HepG2 (cell line): ENCODE results near the gene ZCCHC24. TPM values are rescaled to one million over a fixed set of nuclear protein-coding genes. Genes with fewer than 3 reads are reported as not detected.

Source experiments
- FOSL2 ChIP-seq: sonication (generic); formaldehyde crosslinking; IDR thresholded peaks from 2 replicates; pipeline ENCODE4 v1.4.0; 2020; ENCODE audit warnings: missing genetic modification reagents
- GZF1 ChIP-seq: sonication (generic); formaldehyde crosslinking; IDR thresholded peaks from 2 replicates; pipeline ENCODE4 v1.5.1; 2020; ENCODE audit warnings: mild to moderate bottlenecking, missing genetic modification reagents
- HMG20A ChIP-seq: IDR thresholded peaks from 2 replicates; pipeline ENCODE4 v1.6.1; 2016; ENCODE audit warnings: borderline replicate concordance
- HMGXB4 ChIP-seq, 2 experiments: sonication (generic) in 1 of 2; formaldehyde crosslinking in 1 of 2; IDR thresholded peaks; 2 replicates each; pipeline versions ENCODE4 v1.4.0 to v1.6.1; 2018 to 2020; ENCODE audit warnings: missing genetic modification reagents in 2 of 2, borderline replicate concordance in 1 of 2, low read depth in 1 of 2, mild to moderate bottlenecking in 1 of 2, missing biosample characterization in 1 of 2
- HNRNPLL ChIP-seq: fragments of 200-400 bp; formaldehyde crosslinking; IDR thresholded peaks from 2 replicates; pipeline ENCODE4 v1.6.1; 2017; ENCODE audit warnings: mild to moderate bottlenecking, low read depth, low read length; ENCODE audit not compliant: poor library complexity, severe bottlenecking
- HOXA5 ChIP-seq: sonication (generic); formaldehyde crosslinking; IDR thresholded peaks from 2 replicates; pipeline ENCODE4 v1.4.0; 2020; ENCODE audit warnings: missing genetic modification reagents
- KLF13 ChIP-seq: sonication (generic); formaldehyde crosslinking; IDR thresholded peaks from 2 replicates; pipeline ENCODE4 v1.4.0; 2020; ENCODE audit warnings: mild to moderate bottlenecking, missing genetic modification reagents
- MEIS2 ChIP-seq: sonication (generic); formaldehyde crosslinking; IDR thresholded peaks from 2 replicates; pipeline ENCODE4 v1.9.0; 2021; ENCODE audit warnings: mild to moderate bottlenecking, missing genetic modification reagents
- NAIF1 ChIP-seq: sonication (generic); formaldehyde crosslinking; IDR thresholded peaks from 2 replicates; pipeline ENCODE4 v1.5.0; 2020; ENCODE audit warnings: mild to moderate bottlenecking, missing genetic modification reagents, borderline replicate concordance
- NCOA1 ChIP-seq: sonication (generic); formaldehyde crosslinking; IDR thresholded peaks from 2 replicates; pipeline ENCODE4 v1.9.0; 2021; ENCODE audit warnings: missing genetic modification reagents
- NFKBIZ ChIP-seq: IDR thresholded peaks from 2 replicates; pipeline ENCODE4 v1.6.1; 2018; ENCODE audit warnings: missing genetic modification reagents, missing compliant biosample characterization
- NKX3-1 ChIP-seq: sonication (generic); formaldehyde crosslinking; IDR thresholded peaks from 2 replicates; pipeline ENCODE4 v1.5.0; 2020; ENCODE audit warnings: missing genetic modification reagents
- PITX1 ChIP-seq: sonication (generic); formaldehyde crosslinking; IDR thresholded peaks from 2 replicates; pipeline ENCODE4 v1.5.1; 2020; ENCODE audit warnings: mild to moderate bottlenecking, missing genetic modification reagents
- SETDB1 ChIP-seq: sonication (generic); formaldehyde crosslinking; IDR thresholded peaks from 2 replicates; pipeline ENCODE4 v1.5.1; 2020; ENCODE audit warnings: missing genetic modification reagents, mild to moderate bottlenecking, borderline replicate concordance
- ZBTB10 ChIP-seq: sonication (generic); formaldehyde crosslinking; IDR thresholded peaks from 2 replicates; pipeline ENCODE4 v1.4.0; 2020; ENCODE audit warnings: missing genetic modification reagents, borderline replicate concordance
- ZKSCAN8 ChIP-seq: IDR thresholded peaks from 2 replicates; pipeline ENCODE4 v1.6.1; 2016; ENCODE audit warnings: borderline replicate concordance, missing genetic modification reagents, missing compliant biosample characterization
- ZNF10 ChIP-seq: sonication (generic); formaldehyde crosslinking; IDR thresholded peaks from 2 replicates; pipeline ENCODE4 v1.4.0; 2020; ENCODE audit warnings: mild to moderate bottlenecking, low read depth, missing genetic modification reagents, borderline replicate concordance
- ZNF207 ChIP-seq: fragments of 450-650 bp; IDR thresholded peaks from 2 replicates; pipeline ENCODE4 v1.6.1; 2016; ENCODE audit warnings: antibody characterized with exemption, borderline replicate concordance
- ZNF264 ChIP-seq: sonication (generic); formaldehyde crosslinking; IDR thresholded peaks from 2 replicates; pipeline ENCODE4 v1.4.0; 2020; ENCODE audit warnings: missing genetic modification reagents
- ZNF326 ChIP-seq: sonication (generic); formaldehyde crosslinking; IDR thresholded peaks from 2 replicates; pipeline ENCODE4 v1.4.0; 2020; ENCODE audit warnings: missing genetic modification reagents, borderline replicate concordance
- ZNF33A ChIP-seq: sonication (generic); formaldehyde crosslinking; IDR thresholded peaks from 2 replicates; pipeline ENCODE4 v1.5.1; 2020; ENCODE audit warnings: missing genetic modification reagents, mild to moderate bottlenecking, moderate library complexity, borderline replicate concordance
- ZNF510 ChIP-seq: sonication (generic); formaldehyde crosslinking; IDR thresholded peaks from 2 replicates; pipeline ENCODE4 v1.4.0; 2020; ENCODE audit warnings: low read depth, mild to moderate bottlenecking, missing genetic modification reagents
- ZNF567 ChIP-seq: sonication (generic); formaldehyde crosslinking; IDR thresholded peaks from 2 replicates; pipeline ENCODE4 v1.8.1; 2023; ENCODE audit warnings: mild to moderate bottlenecking, missing genetic modification reagents, borderline replicate concordance
- ZNF577 ChIP-seq: sonication (generic); formaldehyde crosslinking; IDR thresholded peaks from 2 replicates; pipeline ENCODE4 v1.4.0; 2020; ENCODE audit warnings: mild to moderate bottlenecking, low read depth, missing genetic modification reagents, borderline replicate concordance
- ZSCAN31 ChIP-seq: sonication (generic); formaldehyde crosslinking; IDR thresholded peaks from 2 replicates; pipeline ENCODE4 v1.5.0; 2020; ENCODE audit warnings: low read depth, mild to moderate bottlenecking, missing genetic modification reagents
- polyA plus RNA-seq, 8 experiments: library from polyadenylated mRNA; depleted of rRNA in 3 of 8; stranded (reverse) in 7 of 8; unstranded in 1 of 8; fragments of >200 nt; fragmentation: Illumina TruSeq in 4 of 8; extraction: Trizol in 4 of 8; gene quantifications; 2 replicates each; pipeline versions ENCODE4 v1.2.1 to v1.2.3, GENCODE V29; 2011 to 2016; ENCODE audit warnings: low read depth in 4 of 8, missing spikeins in 1 of 8, mixed read lengths in 1 of 8; ENCODE audit not compliant: insufficient read depth in 1 of 8
- total RNA-seq, 5 experiments: library from RNA; depleted of rRNA; stranded (reverse); fragments of >200 nt; fragmentation: Illumina TruSeq; extraction: Trizol; gene quantifications; 2 replicates each; pipeline ENCODE4 v1.2.3, GENCODE V29; 2016; ENCODE audit warnings: low read depth in 1 of 5
- TF ChIP-seq, protein P1 (sequence below): sonication (generic); formaldehyde crosslinking; IDR thresholded peaks from 2 replicates; pipeline ENCODE4 v1.8.1; 2023; ENCODE audit warnings: mild to moderate bottlenecking, missing genetic modification reagents

The ZCCHC24 gene
- total and polyA plus RNA-seq, 2 of the 13 experiments (the other 11 are each of a cell fraction or from before 2014, with no cell fraction given) = 3.1 to 7.9 TPM

DNA sequence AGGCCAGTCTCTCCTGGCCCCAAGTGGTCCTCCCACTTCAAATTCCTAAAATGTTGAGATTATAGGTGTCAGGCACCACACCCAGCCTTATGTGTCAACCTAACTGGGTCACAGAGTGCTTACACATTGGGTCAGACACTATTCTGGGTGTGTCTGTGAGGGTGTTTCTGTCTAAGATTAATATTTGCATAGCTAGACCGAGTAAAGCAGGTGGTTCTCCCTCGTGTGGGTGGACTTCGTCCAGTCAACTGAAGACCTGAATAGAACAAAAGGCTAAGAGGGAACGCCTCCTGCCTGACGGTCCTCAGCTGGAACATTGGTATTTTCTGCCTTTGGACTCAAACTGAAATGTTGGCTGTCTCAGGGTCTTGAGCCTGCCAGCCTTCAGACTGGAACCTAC, 86.6 kb downstream of the ZCCHC24 start (continued):
- no peak for TF ChIP-seq HNRNPLL
- no peak for TF ChIP-seq GZF1 (CRISPR knock-in tag)
- TF ChIP-seq NKX3-1 (CRISPR knock-in tag) = no peak
- no peak for TF ChIP-seq NAIF1
- TF ChIP-seq SETDB1 (CRISPR knock-in tag) = no peak
- peak; percentile 34; the same call in 1 of the 2 replicates for TF ChIP-seq HMG20A (CRISPR knock-in tag)
- no peak for TF ChIP-seq ZNF33A
- no peak for TF ChIP-seq ZNF207
- no peak for TF ChIP-seq HOXA5 (CRISPR knock-in tag)
- no peak for TF ChIP-seq ZNF567 (CRISPR knock-in tag)
- no peak for TF ChIP-seq ZBTB10 (CRISPR knock-in tag)
- no peak for TF ChIP-seq ZNF10 (CRISPR knock-in tag)
- TF ChIP-seq NFKBIZ (CRISPR knock-in tag) = peak; percentile 63; the same call in 1 of the 2 replicates
- no peak for TF ChIP-seq KLF13 (CRISPR knock-in tag)
- no peak for TF ChIP-seq ZNF577 (CRISPR knock-in tag)
- TF ChIP-seq ZNF264 = no peak
- no peak for TF ChIP-seq ZKSCAN8 (CRISPR knock-in tag)
- 0 out of 2 replicates have a peak, but pooled peaks have one; percentile 15 for TF ChIP-seq MEIS2 (CRISPR knock-in tag)
- peak; percentile 13; the same call in 1 of the 2 replicates for TF ChIP-seq FOSL2
- TF ChIP-seq PITX1 (CRISPR knock-in tag) = peak; percentile 58; the same call in 1 of the 2 replicates
- TF ChIP-seq HMGXB4 (CRISPR knock-in tag; IDR thresholded peaks at IDR 0.05; ENCODE audit: borderline replicate concordance in 1 of 2, low read depth in 1 of 2) = peak in 1 of 2 experiments; percentile 41; a peak in 1 of 4 replicates
- TF ChIP-seq ZNF510 (CRISPR knock-in tag) = no peak
- TF ChIP-seq, protein P1, sequence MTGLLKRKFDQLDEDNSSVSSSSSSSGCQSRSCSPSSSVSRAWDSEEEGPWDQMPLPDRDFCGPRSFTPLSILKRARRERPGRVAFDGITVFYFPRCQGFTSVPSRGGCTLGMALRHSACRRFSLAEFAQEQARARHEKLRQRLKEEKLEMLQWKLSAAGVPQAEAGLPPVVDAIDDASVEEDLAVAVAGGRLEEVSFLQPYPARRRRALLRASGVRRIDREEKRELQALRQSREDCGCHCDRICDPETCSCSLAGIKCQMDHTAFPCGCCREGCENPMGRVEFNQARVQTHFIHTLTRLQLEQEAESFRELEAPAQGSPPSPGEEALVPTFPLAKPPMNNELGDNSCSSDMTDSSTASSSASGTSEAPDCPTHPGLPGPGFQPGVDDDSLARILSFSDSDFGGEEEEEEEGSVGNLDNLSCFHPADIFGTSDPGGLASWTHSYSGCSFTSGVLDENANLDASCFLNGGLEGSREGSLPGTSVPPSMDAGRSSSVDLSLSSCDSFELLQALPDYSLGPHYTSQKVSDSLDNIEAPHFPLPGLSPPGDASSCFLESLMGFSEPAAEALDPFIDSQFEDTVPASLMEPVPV (CRISPR knock-in tag) = no peak
- TF ChIP-seq ZSCAN31 = no peak
- no peak for TF ChIP-seq ZNF326 (CRISPR knock-in tag)
- TF ChIP-seq NCOA1 (CRISPR knock-in tag) = no peak
